Fibroblast of lung (primary cell): Measurements from ENCODE around the gene ATP2A1. TPM values are rescaled to one million over a fixed set of nuclear protein-coding genes. Genes with fewer than 3 reads are reported as not detected.

ENCODE experiments used
- DNase-seq, 2 donors: peaks; one replicate each; pipeline versions ENCODE4 v3.0.0 to v3.0.0-alpha.2; 2010; ENCODE audit warnings: low read depth in 2 of 2
- H2AFZ ChIP-seq: 2 replicates; pipeline ENCODE4 v1.5.1; 2012; ENCODE audit warnings: low read length, control low read depth, inconsistent platforms
- H3K27ac ChIP-seq: 2 replicates; pipeline ENCODE4 v1.5.1; 2011; ENCODE audit warnings: low read length, control low read depth; ENCODE audit not compliant: insufficient read depth
- H3K27me3 ChIP-seq: 2 replicates; pipeline ENCODE4 v1.5.1; 2011; ENCODE audit warnings: mild to moderate bottlenecking, low read length; ENCODE audit not compliant: control insufficient read depth, insufficient read depth
- H3K36me3 ChIP-seq: 2 replicates; pipeline ENCODE4 v1.5.1; 2011; ENCODE audit warnings: low read length; ENCODE audit not compliant: control insufficient read depth, insufficient read depth
- H3K4me1 ChIP-seq: 2 replicates; pipeline ENCODE4 v1.5.1; 2011; ENCODE audit warnings: low read length; ENCODE audit not compliant: control insufficient read depth, insufficient read depth; ENCODE audit errors: extremely low read depth
- H3K4me2 ChIP-seq: 2 replicates; pipeline ENCODE4 v1.5.1; 2011; ENCODE audit warnings: low read length, control low read depth; ENCODE audit not compliant: insufficient read depth; ENCODE audit errors: extremely low read depth
- H3K4me3 ChIP-seq, 4 experiments: fragments of 200-600 bp in 1 of 4; sonication (generic) in 1 of 4; replicated peaks in 1 of 4; 2 replicates each; pipeline ENCODE4 v1.5.1; 2011 to 2016; ENCODE audit warnings: low read length in 4 of 4, low read depth in 3 of 4, mild to moderate bottlenecking in 3 of 4, control low read depth in 2 of 4, inconsistent platforms in 1 of 4, mixed read lengths in 1 of 4; ENCODE audit not compliant: insufficient read depth in 1 of 4; ENCODE audit errors: control extremely low read depth in 1 of 4
- H3K79me2 ChIP-seq: 2 replicates; pipeline ENCODE4 v1.5.1; 2012; ENCODE audit warnings: mild to moderate bottlenecking, low read length, inconsistent platforms; ENCODE audit not compliant: control insufficient read depth, insufficient read depth
- H3K9ac ChIP-seq: 2 replicates; pipeline ENCODE4 v1.5.1; 2011; ENCODE audit warnings: mild to moderate bottlenecking, low read length, control low read depth; ENCODE audit not compliant: insufficient read depth
- H3K9me3 ChIP-seq: 2 replicates; pipeline ENCODE4 v1.5.1; 2012; ENCODE audit warnings: low read depth, low read length; ENCODE audit not compliant: control insufficient read depth, insufficient read depth
- H4K20me1 ChIP-seq: 2 replicates; pipeline ENCODE4 v1.5.1; 2011; ENCODE audit warnings: low read length; ENCODE audit not compliant: control insufficient read depth, insufficient read depth; ENCODE audit errors: extremely low read depth
- CTCF ChIP-seq, 2 donors: IDR thresholded peaks in 1 of 2; conservative IDR thresholded peaks in 1 of 2; 1 replicate in 1 of 2; 2 replicates in 1 of 2; pipeline ENCODE4 v1.5.1; 2011 to 2012; ENCODE audit warnings: low read length in 2 of 2, control low read depth in 1 of 2, inconsistent platforms in 1 of 2, low read depth in 1 of 2, mild to moderate bottlenecking in 1 of 2
- EZH2 ChIP-seq: IDR thresholded peaks from 2 replicates; pipeline ENCODE4 v1.5.1; 2012; ENCODE audit warnings: low read length, control low read depth, mild to moderate bottlenecking; ENCODE audit errors: missing control alignments
- polyA plus RNA-seq, 2 donors: library from polyadenylated mRNA; depleted of rRNA in 1 of 2; stranded (reverse) in 1 of 2; unstranded in 1 of 2; fragments of >200 nt; gene quantifications; 2 replicates each; pipeline ENCODE4 v1.2.1, GENCODE V29; 2011 to 2012; ENCODE audit warnings: missing spikeins in 1 of 2
- total RNA-seq: library from RNA; depleted of rRNA; stranded (reverse); fragments of >200 nt; gene quantifications from 2 replicates; pipeline ENCODE4 v1.2.1, GENCODE V29; 2014

ATP2A1 gene
- total and polyA plus RNA-seq, 2 donors (not counting 1 experiment from before 2014, with no cell fraction given), result 0.22 to 0.33 TPM

GRCh38 chr16:28935924-28936783 lies 57.9 kb downstream of the ATP2A1 start:
- H3K9ac ChIP-seq, result no peak overlapping the region
- TF ChIP-seq CTCF (conservative IDR thresholded peaks at IDR 0.05 in 1 of 2, IDR thresholded peaks at IDR 0.05 in 1 of 2; ENCODE audit: low read depth in 1 of 2, low read length in 2 of 2), result no peak
- TF ChIP-seq EZH2, result no peak
- H3K4me3 ChIP-seq, result peak overlapping the region in 2 of 4 experiments; percentile 2 to 5
- H3K4me1 ChIP-seq, result no peaks in the 10 kb centered on the region
- DNase-seq, result peak; percentile 51 to 57
- no peak overlapping the region for H3K27ac ChIP-seq
- H4K20me1 ChIP-seq, result no peaks in the 10 kb centered on the region
- peak overlapping the region; percentile 23 for H2AFZ ChIP-seq
- no peaks in the 10 kb centered on the region for H3K27me3 ChIP-seq
- no peaks in the 10 kb centered on the region for H3K9me3 ChIP-seq
- H3K4me2 ChIP-seq, result no peak overlapping the region
- no peaks in the 10 kb centered on the region for H3K36me3 ChIP-seq
- no peaks in the 10 kb centered on the region for H3K79me2 ChIP-seq

GRCh38 chr16:28936784-28937155 lies 58.5 kb downstream of the ATP2A1 start:
- H3K9me3 ChIP-seq, result no peaks in the 10 kb centered on the region
- no peak overlapping the region for H3K27ac ChIP-seq
- H3K9ac ChIP-seq, result no peak overlapping the region
- no peaks in the 10 kb centered on the region for H3K27me3 ChIP-seq
- H4K20me1 ChIP-seq, result no peaks in the 10 kb centered on the region
- no peaks in the 10 kb centered on the region for H3K79me2 ChIP-seq
- H3K36me3 ChIP-seq, result no peaks in the 10 kb centered on the region
- DNase-seq, result no peak
- no peak overlapping the region for H2AFZ ChIP-seq
- H3K4me3 ChIP-seq, result no peak overlapping the region
- H3K4me1 ChIP-seq, result no peaks in the 10 kb centered on the region
- H3K4me2 ChIP-seq, result no peak overlapping the region
- TF ChIP-seq EZH2, result no peak
- TF ChIP-seq CTCF (conservative IDR thresholded peaks at IDR 0.05 in 1 of 2, IDR thresholded peaks at IDR 0.05 in 1 of 2; ENCODE audit: low read depth in 1 of 2, low read length in 2 of 2), result no peak

GRCh38 chr16:28937222-28937876 lies 59.1 kb downstream of the ATP2A1 start:
- Histone ChIP-seq H3K9me3 (no peaks in the 10 kb centered on the region), H3K4me1 (no peaks in the 10 kb centered on the region), H2AFZ (no peak overlapping the region), H3K36me3 (no peaks in the 10 kb centered on the region), H3K4me2 (no peak overlapping the region), H3K4me3 (no peak overlapping the region), H3K27ac (no peak overlapping the region), H4K20me1 (no peaks in the 10 kb centered on the region), H3K27me3 (no peaks in the 10 kb centered on the region), H3K9ac (no peak overlapping the region), H3K79me2 (no peaks in the 10 kb centered on the region)
- no peak for TF ChIP-seq EZH2
- no peak for TF ChIP-seq CTCF (conservative IDR thresholded peaks at IDR 0.05 in 1 of 2, IDR thresholded peaks at IDR 0.05 in 1 of 2; ENCODE audit: low read depth in 1 of 2, low read length in 2 of 2)
- DNase-seq, result no peak
